Neural cell (in vitro differentiated cells): ENCODE data around the gene ASB10. TPM values are rescaled to one million over a fixed set of nuclear protein-coding genes. Genes with fewer than 3 reads are reported as not detected.

Experiments used
- H2AFZ ChIP-seq: fragments of 200-600, 300-800 bp; sonication (generic), shearing (Covaris generic); 2 replicates; pipeline ENCODE4 v1.6.0; 2014; ENCODE audit warnings: low read depth, mild to moderate bottlenecking, antibody characterized with exemption, low read length, moderate library complexity
- H3F3A ChIP-seq: fragments of 200-600 bp; shearing (Covaris generic); 2 replicates; pipeline ENCODE4 v1.6.1; 2016; ENCODE audit warnings: mild to moderate bottlenecking, moderate library complexity, mixed read lengths, antibody characterized with exemption, low read length; ENCODE audit not compliant: insufficient read depth, poor library complexity, severe bottlenecking
- H3K27ac ChIP-seq: fragments of 200-600, 300-800 bp; sonication (generic), shearing (Covaris generic); 2 replicates; pipeline ENCODE4 v1.5.1; 2014; ENCODE audit warnings: mild to moderate bottlenecking, low read length, moderate library complexity
- H3K27me3 ChIP-seq: fragments of 300-800, 200-600 bp; sonication (generic), shearing (Covaris generic); 2 replicates; pipeline ENCODE4 v1.6.0; 2014; ENCODE audit warnings: mild to moderate bottlenecking, low read depth, low read length, moderate library complexity; ENCODE audit not compliant: insufficient read depth
- H3K36me3 ChIP-seq: fragments of 300-800, 200-600 bp; sonication (generic), shearing (Covaris generic); 2 replicates; pipeline ENCODE4 v1.5.1; 2014; ENCODE audit warnings: mild to moderate bottlenecking, antibody characterized with exemption, low read length, moderate library complexity; ENCODE audit not compliant: insufficient read depth
- H3K4me2 ChIP-seq: fragments of 300-800, 200-600 bp; sonication (generic), shearing (Covaris generic); 2 replicates; pipeline ENCODE4 v1.6.0; 2014; ENCODE audit warnings: mild to moderate bottlenecking, low read length
- H3K4me3 ChIP-seq: fragments of 300-800, 200-600 bp; sonication (generic), shearing (Covaris generic); 2 replicates; pipeline ENCODE4 v1.5.1; 2014; ENCODE audit warnings: mild to moderate bottlenecking, low read length, moderate library complexity
- H3K79me2 ChIP-seq: fragments of 200-600 bp; shearing (Covaris generic); replicated peaks from 2 replicates; pipeline ENCODE4 v1.6.0; 2014; ENCODE audit warnings: mild to moderate bottlenecking, low read length, moderate library complexity; ENCODE audit not compliant: insufficient read depth
- H3K9ac ChIP-seq: fragments of 300-800, 200-600 bp; sonication (generic), shearing (Covaris generic); 2 replicates; pipeline ENCODE4 v1.6.1; 2016; ENCODE audit warnings: mild to moderate bottlenecking, low read length, mixed read lengths
- H3K9me2 ChIP-seq: fragments of 200-600 bp; shearing (Covaris generic); 2 replicates; pipeline ENCODE4 v1.6.1; 2016; ENCODE audit warnings: mild to moderate bottlenecking, low read length, mixed read lengths; ENCODE audit not compliant: insufficient read depth
- H3K9me3 ChIP-seq: fragments of 200-600, 300-800 bp; sonication (generic), shearing (Covaris generic); 2 replicates; pipeline ENCODE4 v1.6.1; 2016; ENCODE audit warnings: mild to moderate bottlenecking, mixed run types, low read length, moderate library complexity, mixed read lengths
- H4K20me1 ChIP-seq: fragments of 200-600 bp; shearing (Covaris generic); 2 replicates; pipeline ENCODE4 v1.6.1; 2016; ENCODE audit warnings: mild to moderate bottlenecking, mixed run types; ENCODE audit not compliant: insufficient read depth
- CTCF ChIP-seq: fragments of 450-650 bp; IDR thresholded peaks from 2 replicates; pipeline ENCODE4 v1.5.1; 2014; ENCODE audit warnings: antibody characterized with exemption, mild to moderate bottlenecking, moderate library complexity; ENCODE audit not compliant: poor library complexity, severe bottlenecking
- EP300 ChIP-seq: fragments of 450-650 bp; conservative IDR thresholded peaks from 2 replicates; pipeline ENCODE4 v1.6.1; 2014; ENCODE audit warnings: antibody characterized with exemption, mild to moderate bottlenecking, moderate library complexity; ENCODE audit not compliant: poor library complexity, severe bottlenecking
- EZH2 ChIP-seq: fragments of 200-600, 300-800 bp; shearing (Covaris generic), sonication (generic); IDR thresholded peaks from 2 replicates; pipeline ENCODE4 v1.6.1; 2014; ENCODE audit warnings: antibody characterized with exemption, low read length, borderline replicate concordance, mild to moderate bottlenecking; ENCODE audit not compliant: insufficient read depth, poor library complexity, severe bottlenecking
- MXI1 ChIP-seq: fragments of 450-650 bp; conservative IDR thresholded peaks from 2 replicates; pipeline ENCODE4 v1.6.1; 2014; ENCODE audit warnings: antibody characterized with exemption, mild to moderate bottlenecking; ENCODE audit not compliant: poor library complexity, severe bottlenecking
- POLR2AphosphoS5 ChIP-seq: IDR thresholded peaks from 2 replicates; pipeline ENCODE4 v1.6.1; 2012
- RAD21 ChIP-seq: fragments of 450-650 bp; conservative IDR thresholded peaks from 2 replicates; pipeline ENCODE4 v1.6.1; 2014; ENCODE audit warnings: antibody characterized with exemption, mild to moderate bottlenecking, moderate library complexity
- SMC3 ChIP-seq: fragments of 450-650 bp; conservative IDR thresholded peaks from 2 replicates; pipeline ENCODE4 v1.6.1; 2014; ENCODE audit warnings: antibody characterized with exemption, mild to moderate bottlenecking, moderate library complexity; ENCODE audit not compliant: poor library complexity
- TAF1 ChIP-seq: IDR thresholded peaks from 2 replicates; pipeline ENCODE4 v1.6.1; 2012; ENCODE audit warnings: low read depth
- polyA plus RNA-seq: library from polyadenylated mRNA; depleted of rRNA; stranded (reverse); fragments of >200 nt; gene quantifications from 2 replicates; pipeline ENCODE4 v1.2.3, GENCODE V29; 2014
- TF ChIP-seq, protein P1 (sequence below): IDR thresholded peaks from 2 replicates; pipeline ENCODE4 v1.6.1; 2012; ENCODE audit warnings: borderline replicate concordance

The ASB10 gene
- polyA plus RNA-seq, 1 donor from 2014 or later: not detected

- no peaks in the 10 kb centered on the region for H3F3A ChIP-seq
- no peaks in the 10 kb centered on the region for H3K9me3 ChIP-seq
- no peaks in the 10 kb centered on the region for H3K27me3 ChIP-seq
- no peak overlapping the region for H3K9ac ChIP-seq
- H3K4me3 ChIP-seq: no peak overlapping the region
- H2AFZ ChIP-seq: no peak overlapping the region
- H4K20me1 ChIP-seq: no peaks in the 10 kb centered on the region
- no peaks in the 10 kb centered on the region for H3K9me2 ChIP-seq
- no peak for TF ChIP-seq EP300
- H3K36me3 ChIP-seq: no peaks in the 10 kb centered on the region
- H3K4me2 ChIP-seq: no peak overlapping the region
- no peaks in the 10 kb centered on the region for H3K79me2 ChIP-seq
- H3K27ac ChIP-seq: no peak overlapping the region
Observed at GRCh38 chr7:151201751-151202150, 14.7 kb upstream of the ASB10 start.

DNA sequence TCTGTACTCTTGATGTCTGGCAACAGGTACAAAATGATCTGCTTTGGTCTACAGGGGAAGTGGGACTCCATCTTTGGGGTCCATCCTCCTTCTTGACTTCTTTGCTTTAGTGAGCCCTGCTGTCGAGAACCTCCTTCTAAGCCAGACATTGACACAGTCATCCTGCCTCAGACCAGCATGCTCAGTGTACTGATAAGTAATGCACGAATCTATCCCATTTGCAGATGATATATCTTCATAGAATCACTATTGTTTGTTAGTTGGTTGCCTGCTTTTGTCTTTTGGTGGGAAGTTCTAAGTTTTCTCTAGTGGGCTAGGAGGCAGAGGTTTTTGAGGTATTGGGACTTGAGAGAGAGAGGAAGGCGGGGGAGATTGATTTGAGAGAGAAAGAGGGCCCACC lies 14.3 kb upstream of the ASB10 start:
- no peaks in the 10 kb centered on the region for H4K20me1 ChIP-seq
- no peak overlapping the region for H3K27ac ChIP-seq
- TF ChIP-seq, protein P1, sequence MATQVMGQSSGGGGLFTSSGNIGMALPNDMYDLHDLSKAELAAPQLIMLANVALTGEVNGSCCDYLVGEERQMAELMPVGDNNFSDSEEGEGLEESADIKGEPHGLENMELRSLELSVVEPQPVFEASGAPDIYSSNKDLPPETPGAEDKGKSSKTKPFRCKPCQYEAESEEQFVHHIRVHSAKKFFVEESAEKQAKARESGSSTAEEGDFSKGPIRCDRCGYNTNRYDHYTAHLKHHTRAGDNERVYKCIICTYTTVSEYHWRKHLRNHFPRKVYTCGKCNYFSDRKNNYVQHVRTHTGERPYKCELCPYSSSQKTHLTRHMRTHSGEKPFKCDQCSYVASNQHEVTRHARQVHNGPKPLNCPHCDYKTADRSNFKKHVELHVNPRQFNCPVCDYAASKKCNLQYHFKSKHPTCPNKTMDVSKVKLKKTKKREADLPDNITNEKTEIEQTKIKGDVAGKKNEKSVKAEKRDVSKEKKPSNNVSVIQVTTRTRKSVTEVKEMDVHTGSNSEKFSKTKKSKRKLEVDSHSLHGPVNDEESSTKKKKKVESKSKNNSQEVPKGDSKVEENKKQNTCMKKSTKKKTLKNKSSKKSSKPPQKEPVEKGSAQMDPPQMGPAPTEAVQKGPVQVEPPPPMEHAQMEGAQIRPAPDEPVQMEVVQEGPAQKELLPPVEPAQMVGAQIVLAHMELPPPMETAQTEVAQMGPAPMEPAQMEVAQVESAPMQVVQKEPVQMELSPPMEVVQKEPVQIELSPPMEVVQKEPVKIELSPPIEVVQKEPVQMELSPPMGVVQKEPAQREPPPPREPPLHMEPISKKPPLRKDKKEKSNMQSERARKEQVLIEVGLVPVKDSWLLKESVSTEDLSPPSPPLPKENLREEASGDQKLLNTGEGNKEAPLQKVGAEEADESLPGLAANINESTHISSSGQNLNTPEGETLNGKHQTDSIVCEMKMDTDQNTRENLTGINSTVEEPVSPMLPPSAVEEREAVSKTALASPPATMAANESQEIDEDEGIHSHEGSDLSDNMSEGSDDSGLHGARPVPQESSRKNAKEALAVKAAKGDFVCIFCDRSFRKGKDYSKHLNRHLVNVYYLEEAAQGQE: no peak
- TF ChIP-seq TAF1 (no peak), SMC3 (no peak), EZH2 (no peak)
- H3K4me2 ChIP-seq: no peak overlapping the region
- H3K9me2 ChIP-seq: no peaks in the 10 kb centered on the region
- H2AFZ ChIP-seq: no peak overlapping the region
- no peaks in the 10 kb centered on the region for H3K9me3 ChIP-seq
- H3K9ac ChIP-seq: no peak overlapping the region
- no peaks in the 10 kb centered on the region for H3K36me3 ChIP-seq
- H3K27me3 ChIP-seq: no peaks in the 10 kb centered on the region
- H3F3A ChIP-seq: no peaks in the 10 kb centered on the region
- H3K79me2 ChIP-seq: no peaks in the 10 kb centered on the region
- no peak overlapping the region for H3K4me3 ChIP-seq

GRCh38 chr7:151198945-151199848 lies 12.1 kb upstream of the ASB10 start:
- no peaks in the 10 kb centered on the region for H4K20me1 ChIP-seq
- H3K4me3 ChIP-seq: no peak overlapping the region
- no peaks in the 10 kb centered on the region for H3K36me3 ChIP-seq
- TF ChIP-seq CTCF (no peak), SMC3 (no peak), POLR2AphosphoS5 (no peak), EP300 (no peak), EZH2 (no peak), TAF1 (no peak), MXI1 (no peak), RAD21 (no peak)
- TF ChIP-seq, protein P1: no peak
- no peaks in the 10 kb centered on the region for H3K9me2 ChIP-seq
- no peak overlapping the region for H3K9ac ChIP-seq
- H3K4me2 ChIP-seq: no peak overlapping the region
- H3K9me3 ChIP-seq: no peaks in the 10 kb centered on the region
- H3F3A ChIP-seq: no peaks in the 10 kb centered on the region
- H3K27ac ChIP-seq: no peak overlapping the region
- no peaks in the 10 kb centered on the region for H3K79me2 ChIP-seq
- H3K27me3 ChIP-seq: no peaks in the 10 kb centered on the region
- H2AFZ ChIP-seq: no peak overlapping the region
